GM11168 (cell line): ENCODE measurements around the gene TEAD1.

Experiments used
- in situ Hi-C: fragments of 300-500 bp; cut with MboI; formaldehyde crosslinking; loops from one replicate; pipeline ENCODE4 v1.12.0; 2022; ENCODE audit warnings: low sequenced_read_pairs; ENCODE audit not compliant: unreplicated experiment

TEAD1 gene

GRCh38 chr11:12991426-12991825 lies 317.2 kb downstream of the TEAD1 start:
- in situ Hi-C loops: no loop called here

GRCh38 chr11:12993626-12994025 lies 319.4 kb downstream of the TEAD1 start:
- in situ Hi-C loops: no loop called here
